Activated CD8-positive, alpha-beta memory T cell treated with anti-CD3 and anti-CD28 coated beads, Interleukin-2, amount 50 U/mL, for 4 hours (primary cell): ENCODE data around the gene PCLAF.
"Not testable (repeated sequence)": the region's sequence is repeated elsewhere in the genome, so short reads cannot be mapped to it uniquely, and the experiment has no call there.

Experiments used
- DNase-seq: peaks from one replicate; pipeline ENCODE4 v3.0.0-alpha.2; 2020

PCLAF gene

GRCh38 chr15:64356710-64357040 is 24.6 kb downstream of the PCLAF start:
- DNase-seq: no peak

- DNase-seq: peak; percentile 93
Observed at GRCh38 chr15:64355944-64356709, 25.1 kb downstream of the PCLAF start, which contains the start of gene CSNK1G1. Gene CSNK1G1 (minus strand): TSS chr15:64356173. CDS start chr15:64300499, 55,674 bp downstream.

GRCh38 chr15:64355348-64355943 is 25.8 kb downstream of the PCLAF start:
- DNase-seq: peak; percentile 53

GRCh38 chr15:64354688-64355344 is 26.4 kb downstream of the PCLAF start:
- DNase-seq: no peak

GRCh38 chr15:64351265-64351664 is 30.0 kb downstream of the PCLAF start:
- no peak for DNase-seq

GRCh38 chr15:64349375-64349774 is 31.9 kb downstream of the PCLAF start:
- DNase-seq: no peak

- DNase-seq: no peak
Observed at GRCh38 chr15:64348455-64348854, 32.8 kb downstream of the PCLAF start.

- not testable (repeated sequence) for DNase-seq
Observed at GRCh38 chr15:64346242-64346641, 35.0 kb downstream of the PCLAF start.

- no peak for DNase-seq
Observed at GRCh38 chr15:64344651-64345294, 36.5 kb downstream of the PCLAF start.

GRCh38 chr15:64343841-64344240 is 37.4 kb downstream of the PCLAF start:
- no peak for DNase-seq

GRCh38 chr15:64343222-64343621 is 38.0 kb downstream of the PCLAF start:
- no peak for DNase-seq

- no peak for DNase-seq
Observed at GRCh38 chr15:64341961-64342360, 39.3 kb downstream of the PCLAF start.

GRCh38 chr15:64340355-64340754 is 40.9 kb downstream of the PCLAF start:
- DNase-seq: no peak

- no peak for DNase-seq
Observed at GRCh38 chr15:64337761-64338160, 43.5 kb downstream of the PCLAF start.

- peak; percentile 20 for DNase-seq
Observed at GRCh38 chr15:64333986-64334929, 47.0 kb downstream of the PCLAF start.

- no peak for DNase-seq
Observed at GRCh38 chr15:64333516-64333915, 47.7 kb downstream of the PCLAF start.

GRCh38 chr15:64331668-64332067 is 49.6 kb downstream of the PCLAF start:
- DNase-seq: not testable (repeated sequence)

GRCh38 chr15:64326975-64327374 is 54.3 kb downstream of the PCLAF start:
- DNase-seq: not testable (repeated sequence)

- DNase-seq: not testable (repeated sequence)
Observed at GRCh38 chr15:64326458-64326857, 54.8 kb downstream of the PCLAF start.

- no peak for DNase-seq
Observed at GRCh38 chr15:64324165-64324877, 56.9 kb downstream of the PCLAF start.

- no peak for DNase-seq
Observed at GRCh38 chr15:64315216-64315615, 66.0 kb downstream of the PCLAF start.

GRCh38 chr15:64314456-64314855 is 66.8 kb downstream of the PCLAF start:
- DNase-seq: no peak
